ENCODE results near the gene CENPT.

DNA sequence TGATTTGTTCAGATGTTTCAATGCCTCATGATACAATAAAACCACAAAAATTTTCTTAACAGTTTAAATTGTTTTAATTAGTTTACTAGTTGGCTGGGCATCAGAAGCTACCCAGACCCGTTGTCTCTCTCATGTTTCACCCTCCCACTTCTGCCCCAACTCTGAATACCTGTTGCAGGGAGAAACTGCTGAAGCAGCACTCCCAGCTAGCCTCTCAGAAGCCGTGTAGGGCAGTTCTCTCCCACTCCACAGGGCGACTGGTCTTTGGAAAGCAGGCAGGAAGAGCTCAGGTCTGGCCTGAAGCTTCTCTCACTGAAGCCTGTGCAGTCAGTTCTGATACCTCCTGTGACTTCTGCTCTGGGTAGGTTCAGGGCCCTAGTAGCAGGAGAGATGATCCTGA lies 23.8 kb upstream of the CENPT start:
- TF ChIP-seq POLR2A (IDR thresholded peaks at IDR 0.05) (no peak), EP300 (IDR thresholded peaks at IDR 0.05) (no peak), POLR2AphosphoS5 (IDR thresholded peaks at IDR 0.05) (no peak)
- TF ChIP-seq, protein P1, sequence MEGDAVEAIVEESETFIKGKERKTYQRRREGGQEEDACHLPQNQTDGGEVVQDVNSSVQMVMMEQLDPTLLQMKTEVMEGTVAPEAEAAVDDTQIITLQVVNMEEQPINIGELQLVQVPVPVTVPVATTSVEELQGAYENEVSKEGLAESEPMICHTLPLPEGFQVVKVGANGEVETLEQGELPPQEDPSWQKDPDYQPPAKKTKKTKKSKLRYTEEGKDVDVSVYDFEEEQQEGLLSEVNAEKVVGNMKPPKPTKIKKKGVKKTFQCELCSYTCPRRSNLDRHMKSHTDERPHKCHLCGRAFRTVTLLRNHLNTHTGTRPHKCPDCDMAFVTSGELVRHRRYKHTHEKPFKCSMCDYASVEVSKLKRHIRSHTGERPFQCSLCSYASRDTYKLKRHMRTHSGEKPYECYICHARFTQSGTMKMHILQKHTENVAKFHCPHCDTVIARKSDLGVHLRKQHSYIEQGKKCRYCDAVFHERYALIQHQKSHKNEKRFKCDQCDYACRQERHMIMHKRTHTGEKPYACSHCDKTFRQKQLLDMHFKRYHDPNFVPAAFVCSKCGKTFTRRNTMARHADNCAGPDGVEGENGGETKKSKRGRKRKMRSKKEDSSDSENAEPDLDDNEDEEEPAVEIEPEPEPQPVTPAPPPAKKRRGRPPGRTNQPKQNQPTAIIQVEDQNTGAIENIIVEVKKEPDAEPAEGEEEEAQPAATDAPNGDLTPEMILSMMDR (IDR thresholded peaks at IDR 0.05) = no peak

Measured in upper lobe of left lung (tissue), 4 donors.